Activated CD8-positive, alpha-beta memory T cell treated with anti-CD3 and anti-CD28 coated beads, Interleukin-2, amount 10 ng/mL, durations not matched to agents 7 days and 5 days (primary cell): ENCODE measurements around the gene GARIN3. TPM values are rescaled to one million over a fixed set of nuclear protein-coding genes. Genes with fewer than 3 reads are reported as not detected.
"Not testable (repeated sequence)": the region's sequence is repeated elsewhere in the genome, so short reads cannot be mapped to it uniquely, and the experiment has no call there.

Source experiments
- ATAC-seq: fragments of 150-1000 bp; cut with Tn5 transposase; one replicate; pipeline ENCODE4 v1.10.0; 2021; ENCODE audit warnings: moderate library complexity
- CTCF ChIA-PET: fragments of 350-600 bp; sonication (Branson Sonifier 250); formaldehyde crosslinking; loops from one replicate; lab custom pipeline; 2021; ENCODE audit warnings: antibody characterized with exemption; lab: Charles Lee
- DNase-seq: peaks from one replicate; pipeline ENCODE4 v3.0.0-alpha.2; 2020
- H3K27ac Mint-ChIP-seq: one replicate; pipeline ENCODE4 v1.8.0; 2021; ENCODE audit warnings: mild to moderate bottlenecking, mixed read lengths
- H3K27me3 Mint-ChIP-seq: one replicate; pipeline ENCODE4 v1.8.0; 2021; ENCODE audit warnings: mixed read lengths
- H3K36me3 Mint-ChIP-seq: one replicate; pipeline ENCODE4 v1.8.0; 2021; ENCODE audit warnings: mild to moderate bottlenecking, mixed read lengths
- H3K4me1 Mint-ChIP-seq: one replicate; pipeline ENCODE4 v1.8.0; 2021; ENCODE audit warnings: mixed read lengths
- H3K4me3 Mint-ChIP-seq: one replicate; pipeline ENCODE4 v1.8.0; 2021; ENCODE audit warnings: mild to moderate bottlenecking, moderate library complexity, mixed read lengths
- H3K9me3 Mint-ChIP-seq: one replicate; pipeline ENCODE4 v1.8.0; 2022; ENCODE audit warnings: low read depth, mixed read lengths
- total RNA-seq, 2 experiments: library from RNA; stranded (reverse); gene quantifications; one replicate each; pipeline ENCODE4 v1.2.3, GENCODE V29; 2021

The GARIN3 gene
- total RNA-seq, 2 experiments from 2014 or later: 0.09 TPM; not detected in 1

DNA sequence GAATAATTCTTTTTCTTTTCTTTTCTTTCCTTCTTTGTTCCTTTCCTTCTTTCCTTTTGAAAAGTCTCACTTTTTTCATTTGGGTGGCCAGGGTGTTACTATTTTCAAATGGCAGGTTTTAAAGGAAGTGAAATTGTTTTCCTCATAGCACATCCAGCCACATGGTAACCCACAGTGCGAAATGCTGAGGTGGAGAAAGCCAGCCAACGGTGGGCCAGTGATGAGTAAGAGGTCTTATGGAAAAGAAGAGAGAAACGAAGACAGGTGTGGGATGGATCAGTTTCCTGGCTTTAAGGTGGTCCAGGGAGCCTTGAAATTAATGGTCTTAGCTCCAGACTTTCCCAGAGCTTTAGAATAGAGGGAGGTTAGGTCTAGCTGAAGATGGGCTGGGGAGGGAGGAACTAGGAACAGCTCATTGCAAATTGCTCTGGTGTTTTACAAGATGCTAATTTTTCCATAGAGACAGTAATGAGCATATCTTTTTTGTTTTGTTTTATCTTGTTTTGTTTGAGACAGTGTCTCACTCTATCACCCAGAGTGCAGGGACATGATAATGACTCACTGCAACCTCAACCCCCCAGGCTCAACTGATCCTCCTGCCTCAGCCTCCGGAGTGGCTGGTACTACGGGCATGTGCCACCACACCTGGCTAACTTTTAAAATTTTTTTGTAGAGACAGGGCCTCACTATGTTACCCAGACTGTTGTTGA lies 32.4 kb upstream of the GARIN3 start:
- Mint-ChIP-seq H3K27ac (peak overlapping the region; percentile 91), H3K27me3 (no peaks in the 10 kb centered on the region), H3K4me3 (peak overlapping the region; percentile 52), H3K9me3 (no peaks in the 10 kb centered on the region), H3K36me3 (peaks cover 75% of the 10 kb centered on the region), H3K4me1 (peaks cover 93% of the 10 kb centered on the region)
- DNase-seq: peak; percentile 78
- CTCF ChIA-PET: interaction anchor here (1.0 to 2.1 kb wide), 4 partner anchors 9 to 55 kb away, joined by 3 to 7 read pairs (median 4); no protein-coding TSS in a partner anchor
- ATAC-seq: peak; percentile 62

DNA sequence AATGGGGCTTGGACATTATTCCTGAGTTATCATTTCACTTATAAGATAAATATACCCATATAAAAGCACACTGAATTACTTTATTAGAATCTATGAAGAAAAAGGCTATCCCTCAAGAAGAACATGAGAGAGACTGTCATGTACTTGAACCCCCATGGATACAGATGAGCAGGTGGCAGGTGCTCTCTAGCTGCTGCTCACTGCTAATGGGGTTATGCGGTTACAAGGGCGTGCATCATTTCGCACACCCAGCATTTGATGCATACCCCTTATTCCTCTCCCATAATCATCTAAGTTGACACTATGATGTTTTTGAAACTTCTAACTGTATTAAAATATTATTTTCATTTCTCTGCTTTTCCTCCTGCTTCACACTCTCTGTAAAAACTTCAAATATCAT lies 31.0 kb upstream of the GARIN3 start:
- no peaks in the 10 kb centered on the region for H3K9me3 Mint-ChIP-seq
- peak overlapping the region; percentile 73 for H3K27ac Mint-ChIP-seq
- no peaks in the 10 kb centered on the region for H3K27me3 Mint-ChIP-seq
- DNase-seq: peak; percentile 65
- H3K4me1 Mint-ChIP-seq: peaks cover 92% of the 10 kb centered on the region
- CTCF ChIA-PET: interaction anchor here (0.9 to 2.1 kb wide), 4 partner anchors 9 to 48 kb away, joined by 3 to 7 read pairs (median 4); no protein-coding TSS in a partner anchor
- ATAC-seq: peak; percentile 26
- no peak overlapping the region for H3K4me3 Mint-ChIP-seq
- H3K36me3 Mint-ChIP-seq: peaks cover 78% of the 10 kb centered on the region

DNA sequence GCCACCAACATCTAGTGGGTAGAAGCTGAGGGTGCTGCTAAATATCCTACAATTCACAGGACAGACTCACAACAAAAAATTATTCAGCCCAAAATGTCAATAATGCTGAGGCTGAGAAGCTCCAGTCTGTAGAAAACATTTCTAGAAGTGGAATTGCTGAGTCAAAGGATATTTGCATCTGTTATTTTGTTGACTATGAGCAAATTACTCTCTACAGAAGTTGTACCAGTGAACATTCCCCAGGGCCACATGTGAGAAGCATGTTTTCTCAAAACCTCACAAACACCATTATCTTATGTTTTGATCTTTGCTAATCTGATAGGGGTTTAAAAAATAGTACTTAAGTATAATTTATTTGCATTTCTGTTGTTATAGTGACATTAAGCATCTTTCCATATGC lies 30.0 kb upstream of the GARIN3 start:
- H3K27me3 Mint-ChIP-seq: no peaks in the 10 kb centered on the region
- peak; percentile 20 for ATAC-seq

DNA sequence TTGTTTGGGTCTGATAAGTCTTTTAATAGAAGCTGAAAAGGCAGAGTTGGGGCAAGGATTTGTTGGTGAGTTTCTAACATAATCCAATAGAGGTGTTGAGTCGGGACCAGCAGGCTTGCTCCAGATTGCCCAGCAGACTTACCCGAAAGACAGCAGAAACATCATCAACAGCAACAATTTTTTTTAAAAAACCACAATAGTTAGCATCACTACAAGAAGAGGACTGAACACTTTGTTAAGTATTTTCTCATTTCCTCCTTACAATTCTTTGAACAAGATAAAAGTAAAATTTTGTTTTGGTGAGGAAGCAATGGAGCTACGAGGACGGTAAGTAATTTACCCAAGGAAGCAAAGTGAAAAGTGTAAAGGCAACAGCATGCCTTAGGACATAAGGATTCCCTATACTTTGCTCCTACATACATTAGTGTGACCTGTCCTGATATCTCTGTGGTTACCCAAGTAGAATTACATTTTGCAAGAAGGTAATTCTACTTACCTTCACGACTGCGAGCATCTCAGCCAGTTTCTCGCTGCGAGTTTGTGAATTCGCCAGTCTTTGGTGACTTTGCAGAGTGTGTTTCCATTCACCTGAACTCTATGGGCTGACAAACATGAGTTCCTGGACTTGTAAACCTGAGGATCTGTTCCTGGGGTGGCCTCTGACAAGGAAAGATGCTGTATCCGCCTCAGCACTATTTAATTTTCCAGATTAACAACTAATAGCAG lies 27.8 kb upstream of the GARIN3 start:
- peaks cover 75% of the 10 kb centered on the region for H3K36me3 Mint-ChIP-seq
- DNase-seq: peak; percentile 46
- CTCF ChIA-PET: interaction anchor here (0.9 to 1.5 kb wide), 6 partner anchors 12 to 44 kb away, joined by 3 to 5 read pairs (median 3); no protein-coding TSS in a partner anchor

More for the DNA sequence above, 30.0 kb upstream of the GARIN3 start:
- H3K9me3 Mint-ChIP-seq: no peaks in the 10 kb centered on the region
- peak overlapping the region; percentile 76 for H3K27ac Mint-ChIP-seq
- H3K36me3 Mint-ChIP-seq: peaks cover 77% of the 10 kb centered on the region
- DNase-seq: peak; percentile 38
- CTCF ChIA-PET: interaction anchor here (0.9 to 1.8 kb wide), 4 partner anchors 8 to 47 kb away, joined by 3 to 5 read pairs (median 4); no protein-coding TSS in a partner anchor
- H3K4me1 Mint-ChIP-seq: peaks cover 90% of the 10 kb centered on the region
- H3K4me3 Mint-ChIP-seq: peak overlapping the region; percentile 6

DNA sequence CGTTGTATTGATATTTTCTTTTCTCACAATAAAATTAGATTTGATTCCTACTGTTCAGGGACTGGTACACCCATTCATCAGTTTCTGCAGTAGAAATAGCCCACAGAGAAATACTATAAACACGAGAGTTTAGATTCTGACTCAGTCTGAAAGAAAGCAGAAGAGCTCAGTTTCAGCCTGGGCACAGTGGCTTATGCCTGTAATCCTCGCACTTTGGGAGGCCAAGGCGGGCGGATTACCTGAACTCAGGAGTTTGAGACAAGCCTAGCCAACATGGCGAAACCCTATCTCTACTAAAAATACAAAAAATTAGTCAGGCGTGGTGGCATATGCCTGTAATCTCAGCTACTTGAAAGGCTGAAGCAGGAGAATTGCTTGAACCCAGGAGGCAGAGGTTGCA lies 23.2 kb upstream of the GARIN3 start:
- Mint-ChIP-seq H3K36me3 (peaks cover 78% of the 10 kb centered on the region), H3K4me1 (peaks cover 82% of the 10 kb centered on the region), H3K9me3 (no peaks in the 10 kb centered on the region), H3K27ac (peak overlapping the region; percentile 84), H3K4me3 (peak overlapping the region; percentile 96), H3K27me3 (no peaks in the 10 kb centered on the region)
- peak; percentile 59 for DNase-seq
- ATAC-seq: peak; percentile 50
- CTCF ChIA-PET: interaction anchor here (0.9 to 2.9 kb wide), 9 partner anchors 9 to 84 kb away, joined by 3 to 12 read pairs (median 6); partner anchors contain the start of gene MED7

More for the DNA sequence above, 27.8 kb upstream of the GARIN3 start:
- Mint-ChIP-seq H3K4me1 (peaks cover 87% of the 10 kb centered on the region), H3K4me3 (peak overlapping the region; percentile 67), H3K9me3 (no peaks in the 10 kb centered on the region), H3K27ac (peak overlapping the region; percentile 86), H3K27me3 (no peaks in the 10 kb centered on the region)
- peak; percentile 17 for ATAC-seq

DNA sequence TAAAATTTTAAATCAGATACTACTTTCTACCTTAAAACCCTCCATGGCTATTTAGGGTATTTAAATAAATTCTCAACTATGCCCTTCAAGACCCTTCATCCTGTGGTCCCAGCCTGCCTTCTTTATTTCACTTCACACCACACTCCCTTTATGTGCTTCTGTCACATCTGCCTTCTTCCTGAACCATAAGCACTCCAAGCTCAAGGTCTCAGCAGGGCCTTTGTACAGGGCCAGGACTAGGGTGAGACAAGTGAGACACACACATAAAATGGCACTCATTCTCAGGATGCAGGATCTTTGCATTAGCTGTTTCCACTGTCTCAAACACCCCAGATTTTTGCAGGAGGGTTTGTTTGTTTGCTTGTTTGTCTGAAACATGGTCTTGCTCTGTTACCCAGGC lies 22.2 kb upstream of the GARIN3 start:
- CTCF ChIA-PET: interaction anchor here (1.1 to 2.9 kb wide), 6 partner anchors 9 to 85 kb away, joined by 3 to 12 read pairs (median 7); partner anchors contain the start of gene MED7
- Mint-ChIP-seq H3K27ac (peak overlapping the region; percentile 84), H3K4me3 (peak overlapping the region; percentile 96), H3K36me3 (peaks cover 79% of the 10 kb centered on the region), H3K9me3 (no peaks in the 10 kb centered on the region), H3K27me3 (no peaks in the 10 kb centered on the region), H3K4me1 (peaks cover 74% of the 10 kb centered on the region)
- ATAC-seq: no peak
- peak; percentile 47 for DNase-seq

DNA sequence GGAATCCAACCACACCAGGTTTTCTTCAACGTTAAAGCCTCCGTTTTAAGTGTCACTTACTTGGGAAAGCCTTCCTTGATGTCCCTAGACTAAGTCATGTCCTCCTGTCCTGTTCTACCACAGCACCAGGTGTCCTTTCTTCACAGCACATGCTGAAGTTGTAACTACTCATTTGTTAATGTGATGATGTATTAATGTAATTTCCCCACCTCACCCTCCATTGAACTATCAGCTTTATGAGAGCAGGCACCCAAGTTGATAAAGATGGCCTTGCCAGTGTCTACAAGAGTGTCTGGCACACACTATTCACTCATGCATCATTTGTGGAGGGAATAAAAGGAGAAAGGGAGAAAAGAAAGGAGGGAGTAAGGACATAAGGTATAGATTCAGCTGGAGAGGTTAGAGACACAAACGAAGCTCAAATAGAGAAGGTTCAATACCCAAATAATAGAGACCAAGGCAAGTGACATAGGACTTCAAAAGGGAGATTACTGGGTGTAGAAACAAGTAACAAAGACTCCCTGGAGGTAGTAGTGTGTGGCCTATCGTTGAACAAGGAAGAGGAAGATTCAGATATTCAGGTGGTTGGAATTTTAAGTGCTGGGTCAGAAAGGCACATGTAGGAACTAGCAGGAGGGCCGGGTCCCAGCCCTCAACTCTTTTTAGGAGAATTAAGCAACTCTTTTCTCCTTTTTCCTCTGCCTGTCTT lies 21.1 kb upstream of the GARIN3 start:
- peak overlapping the region; percentile 96 for H3K4me3 Mint-ChIP-seq
- H3K27me3 Mint-ChIP-seq: no peaks in the 10 kb centered on the region
- peak overlapping the region; percentile 84 for H3K27ac Mint-ChIP-seq
- ATAC-seq (no peak), DNase-seq (no peak)
- CTCF ChIA-PET: interaction anchor here (0.9 to 2.9 kb wide), 6 partner anchors 10 to 45 kb away, joined by 3 to 12 read pairs (median 6); no protein-coding TSS in a partner anchor
- H3K4me1 Mint-ChIP-seq: peaks cover 64% of the 10 kb centered on the region
- H3K9me3 Mint-ChIP-seq: no peaks in the 10 kb centered on the region
- peaks cover 78% of the 10 kb centered on the region for H3K36me3 Mint-ChIP-seq

DNA sequence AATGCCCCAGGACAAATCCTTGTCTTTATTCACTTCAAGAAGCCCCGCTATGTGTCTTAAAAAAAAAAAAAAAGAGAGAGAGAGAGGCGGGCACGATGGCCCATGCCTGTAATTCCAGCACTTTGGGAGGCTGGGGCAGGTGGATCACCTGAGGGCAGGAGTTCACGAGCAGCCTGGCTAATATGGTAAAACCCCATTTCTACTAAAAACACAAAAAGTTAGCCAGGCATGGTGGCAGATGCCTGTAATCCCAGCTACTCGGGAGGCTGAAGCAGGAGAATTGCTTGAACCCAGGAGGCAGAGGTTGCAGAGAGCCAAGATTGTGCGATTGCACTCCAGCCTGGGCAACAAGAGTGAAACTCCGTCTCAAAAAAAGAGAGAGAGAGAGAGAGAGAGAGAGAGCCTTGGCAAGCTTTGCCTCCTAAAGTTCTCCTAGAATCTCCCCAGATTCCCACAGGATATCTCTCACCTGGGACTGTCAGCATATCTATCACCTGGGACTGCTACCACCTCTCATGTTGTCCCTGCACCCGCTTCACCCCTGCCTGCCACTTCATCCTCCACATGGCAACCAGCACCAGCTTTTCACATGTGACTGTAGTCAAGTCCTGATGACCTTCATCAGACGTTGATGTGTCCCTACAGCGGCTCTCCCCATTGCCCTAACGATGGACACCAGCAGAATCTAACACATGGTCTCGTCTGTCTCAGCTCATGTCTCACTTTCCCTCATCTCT lies 20.4 kb upstream of the GARIN3 start:
- peak overlapping the region; percentile 84 for H3K27ac Mint-ChIP-seq
- H3K27me3 Mint-ChIP-seq: no peaks in the 10 kb centered on the region
- CTCF ChIA-PET: interaction anchor here (0.9 to 2.3 kb wide), 4 partner anchors 13 to 46 kb away, joined by 3 to 10 read pairs (median 6); no protein-coding TSS in a partner anchor
- ATAC-seq (no peak), DNase-seq (peak; percentile 46)
- H3K36me3 Mint-ChIP-seq: peaks cover 79% of the 10 kb centered on the region
- peaks cover 58% of the 10 kb centered on the region for H3K4me1 Mint-ChIP-seq
- H3K9me3 Mint-ChIP-seq: no peaks in the 10 kb centered on the region
- peak overlapping the region; percentile 96 for H3K4me3 Mint-ChIP-seq

DNA sequence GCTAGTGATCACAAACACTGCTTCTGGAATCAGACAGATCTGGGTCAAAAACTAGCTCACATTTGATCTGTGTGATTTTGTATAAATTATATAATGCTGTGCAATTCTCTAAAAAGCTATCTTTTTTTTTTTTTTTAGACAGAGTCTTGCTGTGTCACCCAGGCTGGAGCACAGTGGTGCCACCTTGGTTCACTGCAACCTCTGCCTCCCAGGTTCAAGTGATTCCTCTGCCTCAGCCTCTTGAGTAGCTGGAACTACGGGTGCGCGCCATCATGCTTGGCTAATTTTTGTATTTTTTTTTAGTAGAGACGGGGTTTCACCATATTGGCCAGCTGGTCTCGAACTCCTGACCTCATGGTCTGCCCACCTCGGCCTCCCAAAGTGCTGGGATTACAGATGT lies 19.1 kb upstream of the GARIN3 start:
- H3K9me3 Mint-ChIP-seq, ATAC-seq, H3K27me3 Mint-ChIP-seq: not testable (repeated sequence)
- peaks cover 52% of the 10 kb centered on the region for H3K4me1 Mint-ChIP-seq
- DNase-seq: peak; percentile 42
- peak overlapping the region; percentile 96 for H3K4me3 Mint-ChIP-seq
- peaks cover 75% of the 10 kb centered on the region for H3K36me3 Mint-ChIP-seq
- CTCF ChIA-PET: interaction anchor here (0.8 to 3.1 kb wide), 5 partner anchors 29 to 37 kb away, joined by 3 to 16 read pairs (median 7); no protein-coding TSS in a partner anchor
- peak overlapping the region; percentile 86 for H3K27ac Mint-ChIP-seq

DNA sequence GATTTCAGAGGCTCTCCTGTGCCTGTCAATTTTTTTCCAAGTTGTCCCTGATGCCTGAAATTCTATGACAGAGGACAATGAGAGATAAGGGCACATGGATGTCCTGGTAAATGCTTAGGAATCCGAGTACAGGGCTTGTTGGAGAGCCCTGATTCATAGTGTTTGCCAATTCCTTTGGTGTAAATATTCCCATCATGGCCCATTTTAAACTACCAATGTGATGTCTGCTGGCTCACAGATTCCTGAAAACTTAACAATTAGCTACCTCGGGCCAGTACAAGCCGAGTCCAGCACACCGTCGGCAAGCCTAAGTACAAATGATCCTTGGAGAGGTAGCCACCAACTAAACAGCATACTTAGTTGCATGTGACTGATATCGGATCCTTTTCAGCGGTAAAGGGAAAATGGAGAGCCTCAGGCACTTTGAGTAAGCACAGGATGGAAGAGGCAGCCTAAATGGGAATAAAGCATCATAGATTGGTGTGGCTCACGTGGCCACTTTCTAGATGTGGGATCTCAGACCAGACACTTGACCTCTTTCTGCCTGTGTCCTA lies 18.1 kb upstream of the GARIN3 start:
- H3K9me3 Mint-ChIP-seq: no peaks in the 10 kb centered on the region
- no peaks in the 10 kb centered on the region for H3K27me3 Mint-ChIP-seq
- peaks cover 69% of the 10 kb centered on the region for H3K36me3 Mint-ChIP-seq
- CTCF ChIA-PET: interaction anchor here (1.1 to 3.1 kb wide), 6 partner anchors 8 to 37 kb away, joined by 3 to 16 read pairs (median 6); no protein-coding TSS in a partner anchor
- H3K4me3 Mint-ChIP-seq: peak overlapping the region; percentile 96
- DNase-seq (peak; percentile 38), ATAC-seq (no peak)
- peaks cover 54% of the 10 kb centered on the region for H3K4me1 Mint-ChIP-seq
- peak overlapping the region; percentile 86 for H3K27ac Mint-ChIP-seq

DNA sequence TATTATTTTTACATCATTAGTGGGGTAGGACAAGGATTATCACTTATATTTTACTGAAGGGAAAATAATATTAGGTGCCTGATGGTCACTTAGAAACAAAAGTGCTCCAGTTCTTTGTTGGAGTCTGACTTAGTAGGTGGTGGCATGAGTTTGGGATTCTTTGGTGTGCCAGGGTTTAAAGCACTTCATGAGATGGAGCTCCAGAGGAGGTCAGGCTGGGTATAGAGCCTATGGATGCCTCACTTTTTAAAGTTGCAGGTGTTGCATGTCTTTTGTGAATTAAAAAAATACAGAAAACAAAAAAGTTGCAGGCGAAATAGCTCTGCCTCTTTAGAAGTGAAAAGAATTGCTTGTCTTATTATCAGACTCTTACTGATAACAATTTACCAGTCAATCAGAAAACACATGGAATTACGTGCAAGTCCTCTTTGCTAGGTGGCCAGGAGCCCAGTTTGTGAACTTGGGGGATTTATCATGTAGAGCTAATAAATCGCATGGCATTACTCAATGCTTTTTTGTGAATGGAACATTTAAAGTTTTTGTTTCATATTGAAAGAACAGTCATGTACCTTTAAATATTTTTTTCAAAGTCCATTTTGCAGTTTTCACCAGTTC lies 16.2 kb upstream of the GARIN3 start:
- Mint-ChIP-seq H3K27ac (peak overlapping the region; percentile 99), H3K9me3 (no peaks in the 10 kb centered on the region), H3K4me3 (peak overlapping the region; percentile 96), H3K4me1 (peaks cover 55% of the 10 kb centered on the region), H3K27me3 (no peaks in the 10 kb centered on the region), H3K36me3 (peaks cover 56% of the 10 kb centered on the region)
- DNase-seq: peak; percentile 40
- ATAC-seq: no peak
- CTCF ChIA-PET: interaction anchor here (0.8 to 3.1 kb wide), 11 partner anchors 9 to 39 kb away, joined by 3 to 16 read pairs (median 5); partner anchors contain the start of gene MED7
